A549 (cell line): Measurements from ENCODE around the gene SLC38A6.
"Not testable (repeated sequence)": the region's sequence is repeated elsewhere in the genome, so short reads cannot be mapped to it uniquely, and the experiment has no call there.

Experiments used
- POLR2A ChIP-seq: IDR thresholded peaks from 2 replicates; pipeline ENCODE4 v1.6.1; 2012; ENCODE audit warnings: mild to moderate bottlenecking, low read length
- SMC3 ChIP-seq: fragments of >200 bp; sonication (Bioruptor Twin); formaldehyde crosslinking; IDR thresholded peaks from 3 replicates; pipeline ENCODE4 v1.6.1; 2018; ENCODE audit warnings: inconsistent platforms

DNA sequence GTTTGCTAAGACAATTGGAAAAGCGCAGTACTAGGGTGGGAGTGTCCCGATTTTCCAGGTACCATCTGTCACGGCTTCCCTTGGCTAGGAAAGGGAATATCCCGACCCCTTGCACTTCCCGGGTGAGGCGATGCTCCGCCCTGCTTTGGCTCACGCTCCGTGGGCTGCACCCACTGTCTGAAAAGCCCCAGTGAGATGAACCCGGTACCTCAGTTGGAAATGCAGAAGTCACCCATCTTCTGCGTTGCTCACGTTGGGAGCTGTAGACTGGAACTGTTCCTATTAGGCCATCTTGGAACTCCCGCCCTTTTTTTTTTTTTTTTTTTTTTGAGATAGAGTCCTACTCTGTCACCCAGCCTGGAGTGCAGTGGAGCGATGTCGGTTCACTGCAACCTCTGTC, 117.1 kb downstream of the SLC38A6 start:
- TF ChIP-seq POLR2A, SMC3: not testable (repeated sequence)
